ENCODE measurements around the gene CCNDBP1. TPM values are rescaled to one million over a fixed set of nuclear protein-coding genes. Genes with fewer than 3 reads are reported as not detected.
A peak's percentile ranks its signal among the peaks of the same experiment; 100 is the strongest.

CCNDBP1 gene
- total and polyA plus RNA-seq, 2 experiments from 2014 or later: 23.9 to 33.5 TPM

GRCh38 chr15:43209059-43209824, 24.0 kb downstream of the CCNDBP1 start (continued):
- TF ChIP-seq CTCF (conservative IDR thresholded peaks at IDR 0.05; ENCODE audit: low read depth in 2 of 2) (peak; percentile 48 to 78), CREB1 (CRISPR knock-in tag; IDR thresholded peaks at IDR 0.05; ENCODE audit: low read depth) (no peak)

- no peak overlapping the region for H3K4me2 ChIP-seq
- H3K36me3 Mint-ChIP-seq (ENCODE audit: low read depth): no peaks in the 10 kb centered on the region
- H3F3A ChIP-seq (replicated peaks; ENCODE audit: low read depth): no peaks in the 10 kb centered on the region
- H3K4me1 Mint-ChIP-seq: peaks cover 12% of the 10 kb centered on the region; the same call in 2 of the 3 replicates
- H4K20me1 ChIP-seq (replicated peaks; ENCODE audit: insufficient read depth): no peaks in the 10 kb centered on the region
- no peaks in the 10 kb centered on the region for H3K79me2 ChIP-seq (replicated peaks; ENCODE audit: insufficient read depth)
- peaks cover 14% of the 10 kb centered on the region for H3K27me3 Mint-ChIP-seq (ENCODE audit: insufficient read depth, low read depth, poor library complexity)
- H3K27ac Mint-ChIP-seq: no peak overlapping the region
- no peaks in the 10 kb centered on the region for H3K9me2 ChIP-seq (ENCODE audit: insufficient read depth)
- H3K9me3 Mint-ChIP-seq: no peaks in the 10 kb centered on the region
- no peak overlapping the region for H3K27ac ChIP-seq (ENCODE audit: low read depth)
- ATAC-seq: no peak
- H3K4me3 Mint-ChIP-seq: no peak overlapping the region
- DNase-seq (ENCODE audit: low spot score): no peak
- H3K36me3 ChIP-seq (ENCODE audit: insufficient read depth): no peaks in the 10 kb centered on the region
- H2AFZ ChIP-seq: peak overlapping the region; percentile 59; the same call in 1 of the 2 replicates
- H3K27me3 ChIP-seq (ENCODE audit: insufficient read depth): no peaks in the 10 kb centered on the region
- no peak overlapping the region for H3K4me3 ChIP-seq
- no peaks in the 10 kb centered on the region for H3K4me1 ChIP-seq (ENCODE audit: insufficient read depth)
- TF ChIP-seq EZH2phosphoT487 (IDR thresholded peaks at IDR 0.05; ENCODE audit: unreplicated experiment) (no peak), EZH2 (IDR thresholded peaks at IDR 0.05; ENCODE audit: low read depth, unreplicated experiment) (no peak), ETS1 (IDR thresholded peaks at IDR 0.05) (no peak), CTCF (conservative IDR thresholded peaks at IDR 0.05; ENCODE audit: low read depth in 2 of 2) (no peak), ZNF331 (CRISPR knock-in tag; IDR thresholded peaks at IDR 0.05; ENCODE audit: low read depth) (no peak), NANOG (IDR thresholded peaks at IDR 0.05; ENCODE audit: borderline replicate concordance) (no peak), POLR2AphosphoS5 (IDR thresholded peaks at IDR 0.05; ENCODE audit: low read depth) (no peak), STAT1 (IDR thresholded peaks at IDR 0.05; ENCODE audit: unreplicated experiment) (no peak), CREB1 (CRISPR knock-in tag; IDR thresholded peaks at IDR 0.05; ENCODE audit: low read depth) (no peak), ZNF114 (CRISPR knock-in tag; IDR thresholded peaks at IDR 0.05) (no peak), ZNF462 (CRISPR knock-in tag; IDR thresholded peaks at IDR 0.05) (no peak)
Measured at GRCh38 chr15:43210172-43210745, 25.1 kb downstream of the CCNDBP1 start.
